ENCODE measurements around the gene OSGIN1. TPM values are rescaled to one million over a fixed set of nuclear protein-coding genes. Genes with fewer than 3 reads are reported as not detected.

The OSGIN1 gene
- total RNA-seq, 1 donor from 2014 or later: 1.6 TPM

DNA sequence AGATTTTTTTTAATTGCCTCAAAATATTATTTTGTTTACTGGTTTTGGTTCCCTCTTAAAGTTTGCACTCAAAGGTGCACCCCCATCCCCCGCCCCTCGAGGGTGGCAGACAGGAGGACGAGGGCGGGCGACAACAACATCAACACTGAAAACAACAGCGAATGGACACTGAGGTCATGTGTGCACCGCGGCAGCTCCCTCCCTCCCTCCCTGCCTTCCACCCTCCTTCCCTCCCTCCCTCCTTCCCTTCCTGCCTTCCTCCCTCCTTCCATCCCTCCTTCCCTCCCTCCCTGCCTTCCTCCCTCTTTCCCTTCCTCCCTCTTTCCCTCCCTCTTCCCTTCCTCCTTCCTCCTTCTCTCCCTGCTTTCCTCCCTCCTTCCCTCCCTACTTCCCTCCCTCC is 1.5 kb upstream of the OSGIN1 start:
- ATAC-seq (ENCODE audit: low read depth) (no peak), DNase-seq (no peak)
- peaks cover 17% of the 10 kb centered on the region for H3K27me3 Mint-ChIP-seq
- ChIA-PET POLR2A (no interaction called here), CTCF (no interaction called here)
- TF ChIP-seq, protein P1, sequence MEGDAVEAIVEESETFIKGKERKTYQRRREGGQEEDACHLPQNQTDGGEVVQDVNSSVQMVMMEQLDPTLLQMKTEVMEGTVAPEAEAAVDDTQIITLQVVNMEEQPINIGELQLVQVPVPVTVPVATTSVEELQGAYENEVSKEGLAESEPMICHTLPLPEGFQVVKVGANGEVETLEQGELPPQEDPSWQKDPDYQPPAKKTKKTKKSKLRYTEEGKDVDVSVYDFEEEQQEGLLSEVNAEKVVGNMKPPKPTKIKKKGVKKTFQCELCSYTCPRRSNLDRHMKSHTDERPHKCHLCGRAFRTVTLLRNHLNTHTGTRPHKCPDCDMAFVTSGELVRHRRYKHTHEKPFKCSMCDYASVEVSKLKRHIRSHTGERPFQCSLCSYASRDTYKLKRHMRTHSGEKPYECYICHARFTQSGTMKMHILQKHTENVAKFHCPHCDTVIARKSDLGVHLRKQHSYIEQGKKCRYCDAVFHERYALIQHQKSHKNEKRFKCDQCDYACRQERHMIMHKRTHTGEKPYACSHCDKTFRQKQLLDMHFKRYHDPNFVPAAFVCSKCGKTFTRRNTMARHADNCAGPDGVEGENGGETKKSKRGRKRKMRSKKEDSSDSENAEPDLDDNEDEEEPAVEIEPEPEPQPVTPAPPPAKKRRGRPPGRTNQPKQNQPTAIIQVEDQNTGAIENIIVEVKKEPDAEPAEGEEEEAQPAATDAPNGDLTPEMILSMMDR (IDR thresholded peaks at IDR 0.05): no peak
- H3K36me3 Mint-ChIP-seq (ENCODE audit: low read depth): no peaks in the 10 kb centered on the region
- no peak overlapping the region for H3K4me3 Mint-ChIP-seq
- intact Hi-C loops (cut with micrococcal nuclease): no loop called here
- no peak overlapping the region for H3K27ac Mint-ChIP-seq
- no peaks in the 10 kb centered on the region for H3K9me3 Mint-ChIP-seq
- H3K4me1 Mint-ChIP-seq: peaks cover 8% of the 10 kb centered on the region

DNA sequence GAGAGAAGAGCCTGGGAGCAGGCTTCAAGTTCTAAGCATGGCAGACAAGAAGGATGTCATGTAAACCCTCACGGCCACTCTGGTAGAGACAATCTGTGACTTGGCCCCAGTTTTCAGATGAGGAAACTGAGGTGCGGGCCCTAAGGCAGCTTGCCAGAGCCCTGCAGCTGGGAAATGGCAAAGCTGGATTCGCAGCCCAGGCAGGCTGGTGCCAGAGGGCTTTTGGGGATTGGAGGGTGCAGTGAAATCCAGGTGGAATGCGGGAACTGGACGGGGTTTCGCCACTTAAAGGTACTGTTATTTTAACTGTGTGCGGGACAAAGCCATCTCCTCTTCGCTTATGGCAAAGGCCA is 477 bp upstream of the OSGIN1 start:
- Mint-ChIP-seq H3K4me3 (no peak overlapping the region), H3K4me1 (peaks cover 8% of the 10 kb centered on the region), H3K9me3 (no peaks in the 10 kb centered on the region), H3K27me3 (peaks cover 20% of the 10 kb centered on the region), H3K36me3 (ENCODE audit: low read depth) (no peaks in the 10 kb centered on the region), H3K27ac (no peak overlapping the region)
- CTCF ChIA-PET: interaction anchor here (0.6 kb wide), 1 partner anchor 33 kb away, joined by 4 read pairs; no protein-coding TSS in a partner anchor
- ATAC-seq (ENCODE audit: low read depth) (no peak), DNase-seq (no peak)
- TF ChIP-seq, protein P1 (IDR thresholded peaks at IDR 0.05): no peak
- intact Hi-C loops (cut with micrococcal nuclease): loop anchor here (2.0 kb wide), 1 partner anchor 54 kb away; the partner anchor contains the start of gene MLYCD
- POLR2A ChIA-PET: no interaction called here

DNA sequence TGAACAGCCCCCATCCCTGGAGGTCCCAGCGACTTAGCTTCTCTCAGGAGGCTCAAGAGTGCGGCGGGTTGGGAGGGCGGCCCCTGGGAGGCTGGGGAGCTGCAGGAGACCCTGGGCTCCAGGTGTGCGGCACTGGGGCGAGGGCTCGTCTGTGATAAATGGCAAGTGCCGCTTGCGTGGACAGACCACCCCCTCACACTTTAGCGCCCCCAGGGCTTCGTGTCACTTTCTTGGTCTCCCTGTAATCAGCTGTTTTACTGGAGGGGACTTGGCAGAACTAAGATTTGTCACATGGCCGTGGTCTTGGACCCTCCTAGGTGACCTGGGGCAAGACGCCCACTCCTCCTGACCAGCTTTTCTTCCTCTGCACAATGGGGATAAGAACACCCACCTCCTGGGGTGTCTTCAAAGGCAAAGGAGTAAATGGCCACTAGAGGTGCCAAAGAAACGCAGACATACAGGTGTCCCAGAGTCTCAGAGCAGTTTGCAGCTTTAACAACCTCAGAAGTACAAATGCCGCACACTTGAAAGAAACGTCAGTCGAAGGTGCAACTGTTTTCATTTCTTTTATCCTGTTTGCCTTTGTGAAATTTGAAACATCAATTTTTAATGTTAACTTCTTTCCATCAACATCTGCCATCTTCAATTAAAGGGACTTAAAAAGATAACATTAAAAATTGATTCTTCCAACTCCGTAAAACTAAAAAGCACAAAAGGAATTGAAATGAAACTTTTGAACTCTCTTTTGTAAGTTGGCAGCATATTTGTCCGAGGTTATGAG is 946 bp downstream of the OSGIN1 start:
- H3K27ac Mint-ChIP-seq: no peak overlapping the region
- peak overlapping the region; percentile 50 for H3K4me3 Mint-ChIP-seq
- peaks cover 8% of the 10 kb centered on the region for H3K4me1 Mint-ChIP-seq
- H3K36me3 Mint-ChIP-seq (ENCODE audit: low read depth): no peaks in the 10 kb centered on the region
- H3K27me3 Mint-ChIP-seq: peaks cover 20% of the 10 kb centered on the region
- H3K9me3 Mint-ChIP-seq: no peaks in the 10 kb centered on the region
- ChIA-PET CTCF (interaction anchor here (0.6 to 1.2 kb wide), 3 partner anchors 9 to 129 kb away, joined by 3 to 4 read pairs (median 3); no protein-coding TSS in a partner anchor), POLR2A (interaction anchor here (0.9 kb wide), 1 partner anchor 55 kb away, joined by 3 read pairs; the partner anchor contains the start of gene MLYCD)
- intact Hi-C loops (cut with micrococcal nuclease): loop anchor here (2.0 kb wide), 1 partner anchor 55 kb away; the partner anchor contains the start of gene MLYCD
- no peak for ATAC-seq (ENCODE audit: low read depth)
- no peak for DNase-seq
- TF ChIP-seq, protein P1 (IDR thresholded peaks at IDR 0.05): no peak

DNA sequence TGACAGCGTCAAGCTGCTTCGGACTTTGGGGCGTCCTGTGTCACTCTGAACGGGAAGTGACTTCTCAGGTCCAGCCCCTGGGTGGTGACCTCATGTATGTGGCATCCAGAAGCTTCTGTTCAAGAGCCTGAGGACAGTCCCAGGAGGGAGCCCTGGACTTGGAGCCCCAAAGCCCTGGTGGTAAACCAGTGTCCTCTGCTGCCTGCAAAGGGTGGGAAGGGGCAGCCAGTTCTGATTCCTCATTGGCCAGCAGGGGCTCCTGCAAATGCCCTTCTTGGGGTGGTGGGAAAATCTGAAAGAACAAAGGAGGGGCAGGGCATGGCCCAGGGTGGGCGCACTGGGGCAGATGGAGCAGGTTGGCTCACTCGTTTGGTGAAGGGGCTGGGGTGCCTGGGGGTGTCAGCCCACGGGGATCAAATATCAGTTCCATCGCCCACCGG is 1.6 kb downstream of the OSGIN1 start:
- no peak for ATAC-seq (ENCODE audit: low read depth)
- no peak overlapping the region for H3K4me3 Mint-ChIP-seq
- ChIA-PET CTCF (interaction anchor here (0.5 to 1.2 kb wide), 3 partner anchors 110 to 129 kb away, joined by 3 to 4 read pairs (median 3); no protein-coding TSS in a partner anchor), POLR2A (no interaction called here)
- TF ChIP-seq, protein P1 (IDR thresholded peaks at IDR 0.05): no peak
- peaks cover 8% of the 10 kb centered on the region for H3K4me1 Mint-ChIP-seq
- no peak for DNase-seq
- no peaks in the 10 kb centered on the region for H3K9me3 Mint-ChIP-seq
- H3K27ac Mint-ChIP-seq: no peak overlapping the region
- intact Hi-C loops (cut with micrococcal nuclease): loop anchor here (5.0 kb wide), 1 partner anchor 353 kb away; no protein-coding TSS in a partner anchor
- H3K27me3 Mint-ChIP-seq: peaks cover 20% of the 10 kb centered on the region
- no peaks in the 10 kb centered on the region for H3K36me3 Mint-ChIP-seq (ENCODE audit: low read depth)
